Fibroblast of lung (primary cell): ENCODE data around the gene CTRB1. TPM values are rescaled to one million over a fixed set of nuclear protein-coding genes. Genes with fewer than 3 reads are reported as not detected.

Experiments used
- DNase-seq, 2 donors: peaks; one replicate each; pipeline versions ENCODE4 v3.0.0 to v3.0.0-alpha.2; 2010; ENCODE audit warnings: low read depth in 2 of 2
- H2AFZ ChIP-seq: 2 replicates; pipeline ENCODE4 v1.5.1; 2012; ENCODE audit warnings: low read length, control low read depth, inconsistent platforms
- H3K27ac ChIP-seq: 2 replicates; pipeline ENCODE4 v1.5.1; 2011; ENCODE audit warnings: low read length, control low read depth; ENCODE audit not compliant: insufficient read depth
- H3K27me3 ChIP-seq: 2 replicates; pipeline ENCODE4 v1.5.1; 2011; ENCODE audit warnings: mild to moderate bottlenecking, low read length; ENCODE audit not compliant: control insufficient read depth, insufficient read depth
- H3K36me3 ChIP-seq: 2 replicates; pipeline ENCODE4 v1.5.1; 2011; ENCODE audit warnings: low read length; ENCODE audit not compliant: control insufficient read depth, insufficient read depth
- H3K4me1 ChIP-seq: 2 replicates; pipeline ENCODE4 v1.5.1; 2011; ENCODE audit warnings: low read length; ENCODE audit not compliant: control insufficient read depth, insufficient read depth; ENCODE audit errors: extremely low read depth
- H3K4me2 ChIP-seq: 2 replicates; pipeline ENCODE4 v1.5.1; 2011; ENCODE audit warnings: low read length, control low read depth; ENCODE audit not compliant: insufficient read depth; ENCODE audit errors: extremely low read depth
- H3K4me3 ChIP-seq, 4 experiments: fragments of 200-600 bp in 1 of 4; sonication (generic) in 1 of 4; replicated peaks in 1 of 4; 2 replicates each; pipeline ENCODE4 v1.5.1; 2011 to 2016; ENCODE audit warnings: low read length in 4 of 4, low read depth in 3 of 4, mild to moderate bottlenecking in 3 of 4, control low read depth in 2 of 4, inconsistent platforms in 1 of 4, mixed read lengths in 1 of 4; ENCODE audit not compliant: insufficient read depth in 1 of 4; ENCODE audit errors: control extremely low read depth in 1 of 4
- H3K79me2 ChIP-seq: 2 replicates; pipeline ENCODE4 v1.5.1; 2012; ENCODE audit warnings: mild to moderate bottlenecking, low read length, inconsistent platforms; ENCODE audit not compliant: control insufficient read depth, insufficient read depth
- H3K9ac ChIP-seq: 2 replicates; pipeline ENCODE4 v1.5.1; 2011; ENCODE audit warnings: mild to moderate bottlenecking, low read length, control low read depth; ENCODE audit not compliant: insufficient read depth
- H3K9me3 ChIP-seq: 2 replicates; pipeline ENCODE4 v1.5.1; 2012; ENCODE audit warnings: low read depth, low read length; ENCODE audit not compliant: control insufficient read depth, insufficient read depth
- H4K20me1 ChIP-seq: 2 replicates; pipeline ENCODE4 v1.5.1; 2011; ENCODE audit warnings: low read length; ENCODE audit not compliant: control insufficient read depth, insufficient read depth; ENCODE audit errors: extremely low read depth
- CTCF ChIP-seq, 2 donors: IDR thresholded peaks in 1 of 2; conservative IDR thresholded peaks in 1 of 2; 1 replicate in 1 of 2; 2 replicates in 1 of 2; pipeline ENCODE4 v1.5.1; 2011 to 2012; ENCODE audit warnings: low read length in 2 of 2, control low read depth in 1 of 2, inconsistent platforms in 1 of 2, low read depth in 1 of 2, mild to moderate bottlenecking in 1 of 2
- EZH2 ChIP-seq: IDR thresholded peaks from 2 replicates; pipeline ENCODE4 v1.5.1; 2012; ENCODE audit warnings: low read length, control low read depth, mild to moderate bottlenecking; ENCODE audit errors: missing control alignments
- polyA plus RNA-seq, 2 donors: library from polyadenylated mRNA; depleted of rRNA in 1 of 2; stranded (reverse) in 1 of 2; unstranded in 1 of 2; fragments of >200 nt; gene quantifications; 2 replicates each; pipeline ENCODE4 v1.2.1, GENCODE V29; 2011 to 2012; ENCODE audit warnings: missing spikeins in 1 of 2
- total RNA-seq: library from RNA; depleted of rRNA; stranded (reverse); fragments of >200 nt; gene quantifications from 2 replicates; pipeline ENCODE4 v1.2.1, GENCODE V29; 2014

Gene CTRB1
- total and polyA plus RNA-seq, 2 donors (not counting 1 experiment from before 2014, with no cell fraction given), result not detected

GRCh38 chr16:75264457-75264998, 45.7 kb downstream of the CTRB1 start:
- H2AFZ ChIP-seq, result no peak overlapping the region
- TF ChIP-seq CTCF (conservative IDR thresholded peaks at IDR 0.05 in 1 of 2, IDR thresholded peaks at IDR 0.05 in 1 of 2; ENCODE audit: low read depth in 1 of 2, low read length in 2 of 2), result no peak
- no peak for TF ChIP-seq EZH2
- no peaks in the 10 kb centered on the region for H3K27me3 ChIP-seq
- peak overlapping the region; percentile 75 to 99 (median 93) for H3K4me3 ChIP-seq
- H3K36me3 ChIP-seq, result peaks cover 15% of the 10 kb centered on the region
- H3K9me3 ChIP-seq, result no peaks in the 10 kb centered on the region
- peak in 1 of 2 donors; percentile 52 for DNase-seq
- peak overlapping the region; percentile 67 for H3K4me2 ChIP-seq
- H4K20me1 ChIP-seq, result peaks cover 3% of the 10 kb centered on the region
- peaks cover 60% of the 10 kb centered on the region for H3K79me2 ChIP-seq
- peak overlapping the region; percentile 96 for H3K9ac ChIP-seq
- H3K4me1 ChIP-seq, result peaks cover 38% of the 10 kb centered on the region
- peak overlapping the region; percentile 93 for H3K27ac ChIP-seq

DNA sequence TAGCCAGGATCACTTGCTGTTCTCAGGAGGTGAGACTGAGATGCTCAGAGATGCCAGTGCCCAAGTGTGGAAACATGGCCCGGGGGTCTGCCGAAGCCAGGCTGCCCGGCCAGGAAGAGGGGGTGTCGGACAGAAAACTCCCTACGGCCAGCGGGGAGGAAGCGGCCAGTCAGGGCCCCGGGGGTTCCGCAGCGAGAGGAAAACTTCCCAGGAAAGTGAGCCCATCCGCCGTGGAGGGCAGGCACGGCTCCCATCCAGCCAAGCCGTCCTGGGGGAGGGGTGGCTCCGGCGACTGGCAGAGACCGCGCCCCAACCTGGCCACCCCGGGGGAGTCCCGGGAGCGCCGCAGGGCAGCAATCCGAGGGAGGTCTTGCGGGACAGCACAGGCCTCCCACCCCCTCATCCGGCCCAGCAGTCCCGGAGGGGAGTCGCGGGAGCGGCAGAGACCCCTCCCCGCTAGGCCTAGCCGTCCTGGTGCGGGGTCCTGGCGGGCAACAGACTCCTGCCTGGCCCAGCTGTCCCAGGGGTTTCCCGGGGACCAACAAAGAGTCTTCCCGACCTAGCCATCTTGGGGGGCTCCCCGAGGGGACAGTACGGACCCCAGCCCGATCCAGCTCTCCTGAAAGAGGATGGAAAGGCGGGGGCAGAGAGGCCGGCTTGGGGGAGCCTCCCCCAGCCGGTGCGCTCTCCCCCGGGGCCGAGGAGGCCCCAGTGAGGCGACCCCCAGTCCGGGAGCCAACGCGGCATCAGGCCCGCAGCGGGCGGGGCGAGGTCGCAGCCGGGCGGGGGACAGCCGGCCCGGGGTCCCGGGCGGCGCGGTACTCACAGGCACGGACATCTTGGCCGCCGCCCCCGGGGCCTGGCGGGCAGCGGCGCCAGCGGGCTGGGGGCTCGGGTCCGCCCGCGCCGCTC, 46.5 kb downstream of the CTRB1 start:
- no peaks in the 10 kb centered on the region for H3K27me3 ChIP-seq
- H3K27ac ChIP-seq, result peak overlapping the region; percentile 93
- H4K20me1 ChIP-seq, result peaks cover 3% of the 10 kb centered on the region
- no peak for TF ChIP-seq CTCF (conservative IDR thresholded peaks at IDR 0.05 in 1 of 2, IDR thresholded peaks at IDR 0.05 in 1 of 2; ENCODE audit: low read depth in 1 of 2, low read length in 2 of 2)
- H3K4me1 ChIP-seq, result peaks cover 40% of the 10 kb centered on the region
- peak overlapping the region; percentile 75 to 99 (median 93) for H3K4me3 ChIP-seq
- H2AFZ ChIP-seq, result no peak overlapping the region
- peaks cover 15% of the 10 kb centered on the region for H3K36me3 ChIP-seq
- no peaks in the 10 kb centered on the region for H3K9me3 ChIP-seq
- no peak for DNase-seq
- peak overlapping the region; percentile 67 for H3K4me2 ChIP-seq
- peaks cover 54% of the 10 kb centered on the region for H3K79me2 ChIP-seq
- H3K9ac ChIP-seq, result peak overlapping the region; percentile 96

DNA sequence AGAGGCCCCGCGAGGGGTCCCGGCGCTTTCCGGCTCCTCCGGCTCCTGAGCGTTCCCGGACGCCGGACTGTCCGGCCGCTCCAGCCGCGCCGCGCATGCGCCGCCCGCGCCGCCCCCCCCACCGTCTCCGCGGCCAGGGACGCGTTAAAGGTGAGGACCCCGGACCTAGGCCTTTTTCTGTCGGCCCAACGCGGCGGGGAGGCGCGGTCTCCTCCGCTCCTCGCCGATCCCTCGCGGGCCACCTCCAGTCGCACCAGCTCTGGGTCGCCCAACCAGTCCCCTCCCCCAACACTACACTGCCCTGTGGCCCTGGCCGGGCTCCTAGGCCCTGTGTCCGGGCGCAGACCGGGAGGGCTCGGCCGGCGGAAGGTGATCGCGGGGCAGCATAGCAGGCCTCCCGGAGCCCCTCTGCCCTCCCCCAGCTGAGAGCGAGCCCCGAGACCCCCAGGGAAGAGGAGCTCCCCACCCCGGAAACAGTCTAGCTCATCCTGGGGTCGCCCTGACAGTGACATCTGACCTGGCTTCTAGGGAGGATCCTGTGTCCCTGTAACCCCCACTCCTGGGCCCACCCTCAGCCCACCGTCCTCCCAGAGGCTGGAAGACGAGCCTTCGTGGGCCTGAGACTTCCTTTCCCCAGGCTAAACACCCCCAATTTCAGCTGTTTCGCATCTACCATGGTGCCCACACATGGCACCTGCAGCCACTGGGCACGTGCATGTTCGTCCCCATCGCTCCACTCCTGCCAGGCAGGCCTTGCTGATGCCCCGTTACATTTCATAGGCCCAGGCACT, 47.3 kb downstream of the CTRB1 start:
- Histone ChIP-seq H3K9me3 (no peaks in the 10 kb centered on the region), H3K27ac (peak overlapping the region; percentile 93), H3K36me3 (peaks cover 15% of the 10 kb centered on the region), H3K79me2 (peaks cover 46% of the 10 kb centered on the region), H2AFZ (peak overlapping the region; percentile 59), H4K20me1 (peaks cover 3% of the 10 kb centered on the region), H3K4me1 (peaks cover 38% of the 10 kb centered on the region), H3K4me3 (peak overlapping the region; percentile 51 to 99 (median 75)), H3K9ac (peak overlapping the region; percentile 96), H3K27me3 (no peaks in the 10 kb centered on the region), H3K4me2 (peak overlapping the region; percentile 80)
- TF ChIP-seq CTCF (conservative IDR thresholded peaks at IDR 0.05 in 1 of 2, IDR thresholded peaks at IDR 0.05 in 1 of 2; ENCODE audit: low read depth in 1 of 2, low read length in 2 of 2) (no peak), EZH2 (no peak)
- DNase-seq, result peak in 1 of 2 donors; percentile 75
